H9 (cell line): ENCODE measurements around the gene SERPINA3. TPM values are rescaled to one million over a fixed set of nuclear protein-coding genes. Genes with fewer than 3 reads are reported as not detected.

Experiments used
- DNase-seq: peaks from one replicate; pipeline ENCODE4 v3.0.0-alpha.2; 2017
- H2AFZ ChIP-seq: one replicate; pipeline ENCODE4 v1.6.1; 2013; ENCODE audit warnings: mild to moderate bottlenecking, low read length, control low read depth, moderate library complexity
- H2AK5ac ChIP-seq: 2 replicates; pipeline ENCODE4 v1.6.1; 2013; ENCODE audit warnings: low read length, control low read depth, mixed read lengths; ENCODE audit not compliant: insufficient read length
- H2BK120ac ChIP-seq: one replicate; pipeline ENCODE4 v1.6.1; 2013; ENCODE audit warnings: low read depth, mild to moderate bottlenecking, low read length, control low read depth, inconsistent platforms; ENCODE audit not compliant: poor library complexity, severe bottlenecking
- H2BK12ac ChIP-seq: 2 replicates; pipeline ENCODE4 v1.6.1; 2013; ENCODE audit warnings: low read length, control low read depth, mixed read lengths, low read depth; ENCODE audit not compliant: insufficient read length
- H2BK15ac ChIP-seq: 2 replicates; pipeline ENCODE4 v1.6.1; 2013; ENCODE audit warnings: low read depth, low read length, control low read depth
- H2BK20ac ChIP-seq: one replicate; pipeline ENCODE4 v1.6.1; 2013; ENCODE audit warnings: low read depth, mild to moderate bottlenecking, low read length, control low read depth, inconsistent platforms; ENCODE audit not compliant: poor library complexity, severe bottlenecking
- H2BK5ac ChIP-seq: 2 replicates; pipeline ENCODE4 v1.6.1; 2013; ENCODE audit warnings: low read length, control low read depth, mixed read lengths; ENCODE audit not compliant: insufficient read length
- H3K14ac ChIP-seq: 2 replicates; pipeline ENCODE4 v1.6.1; 2013; ENCODE audit warnings: low read length, control low read depth; ENCODE audit not compliant: insufficient read depth
- H3K18ac ChIP-seq: 2 replicates; pipeline ENCODE4 v1.6.1; 2013; ENCODE audit warnings: low read depth, mild to moderate bottlenecking, mixed read lengths, low read length, control low read depth; ENCODE audit not compliant: insufficient read length
- H3K23ac ChIP-seq: 2 replicates; pipeline ENCODE4 v1.6.1; 2013; ENCODE audit warnings: low read length, control low read depth, mixed read lengths, low read depth; ENCODE audit not compliant: insufficient read length
- H3K23me2 ChIP-seq: 2 replicates; pipeline ENCODE4 v1.6.1; 2013; ENCODE audit warnings: low read depth, mild to moderate bottlenecking, mixed read lengths, low read length, control low read depth; ENCODE audit not compliant: insufficient read length, poor library complexity, severe bottlenecking
- H3K27ac ChIP-seq: 2 replicates; pipeline ENCODE4 v1.5.1; 2013; ENCODE audit warnings: low read length, control low read depth, mixed read lengths, low read depth; ENCODE audit not compliant: insufficient read length
- H3K27me3 ChIP-seq: 2 replicates; pipeline ENCODE4 v1.6.1; 2013; ENCODE audit warnings: low read length, control low read depth, inconsistent platforms; ENCODE audit not compliant: insufficient read depth
- H3K4ac ChIP-seq: 2 replicates; pipeline ENCODE4 v1.6.1; 2013; ENCODE audit warnings: low read depth, mild to moderate bottlenecking, control low read depth, inconsistent platforms, low read length, moderate library complexity
- H3K4me1 ChIP-seq: 2 replicates; pipeline ENCODE4 v1.6.1; 2013; ENCODE audit warnings: low read length, control low read depth, inconsistent platforms; ENCODE audit not compliant: insufficient read depth
- H3K4me2 ChIP-seq: 2 replicates; pipeline ENCODE4 v1.6.1; 2013; ENCODE audit warnings: low read length, control low read depth, mixed read lengths; ENCODE audit not compliant: insufficient read length, insufficient read depth
- H3K56ac ChIP-seq: 2 replicates; pipeline ENCODE4 v1.6.1; 2013; ENCODE audit warnings: low read depth, mild to moderate bottlenecking, mixed read lengths, low read length, control low read depth; ENCODE audit not compliant: insufficient read length
- H3K79me1 ChIP-seq: 2 replicates; pipeline ENCODE4 v1.6.1; 2013; ENCODE audit warnings: low read depth, mild to moderate bottlenecking, moderate library complexity, low read length, control low read depth, inconsistent platforms; ENCODE audit not compliant: insufficient read depth, poor library complexity, severe bottlenecking
- H3K79me2 ChIP-seq: 2 replicates; pipeline ENCODE4 v1.6.1; 2013; ENCODE audit warnings: low read length, control low read depth, inconsistent platforms; ENCODE audit not compliant: insufficient read depth
- H3K9ac ChIP-seq: 2 replicates; pipeline ENCODE4 v1.6.1; 2013; ENCODE audit warnings: low read length, control low read depth, mixed read lengths; ENCODE audit not compliant: insufficient read length; ENCODE audit errors: extremely low read depth
- H3K9me3 ChIP-seq: one replicate; pipeline ENCODE4 v1.6.1; 2013; ENCODE audit warnings: low read depth, low read length, inconsistent platforms; ENCODE audit not compliant: control insufficient read depth
- H3T11ph ChIP-seq: one replicate; pipeline ENCODE4 v1.6.1; 2013; ENCODE audit warnings: mild to moderate bottlenecking, low read length, control low read depth, inconsistent platforms
- H4K20me1 ChIP-seq: one replicate; pipeline ENCODE4 v1.6.1; 2013; ENCODE audit not compliant: control insufficient read depth, insufficient read length, insufficient read depth
- H4K5ac ChIP-seq: 2 replicates; pipeline ENCODE4 v1.6.1; 2013; ENCODE audit warnings: low read depth, mild to moderate bottlenecking, mixed read lengths, low read length, control low read depth; ENCODE audit not compliant: insufficient read length
- H4K8ac ChIP-seq: replicated peaks from 2 replicates; pipeline ENCODE4 v1.6.1; 2013; ENCODE audit warnings: low read length, control low read depth, mixed read lengths, low read depth; ENCODE audit not compliant: insufficient read length
- H4K91ac ChIP-seq: 2 replicates; pipeline ENCODE4 v1.6.1; 2013; ENCODE audit warnings: low read depth, mild to moderate bottlenecking, moderate library complexity, mixed read lengths, low read length, control low read depth; ENCODE audit not compliant: insufficient read length
- H3K27ac Mint-ChIP-seq, 3 experiments: 2 replicates in 2 of 3; 3 replicates in 1 of 3; pipeline ENCODE4 v1.8.0; 2020 to 2021; ENCODE audit warnings: mixed read lengths in 3 of 3, mild to moderate bottlenecking in 1 of 3, moderate library complexity in 1 of 3
- H3K27me3 Mint-ChIP-seq: 2 replicates; pipeline ENCODE4 v1.8.0; 2021; ENCODE audit warnings: low read depth, mild to moderate bottlenecking, moderate library complexity, mixed read lengths
- H3K36me3 Mint-ChIP-seq, 3 experiments: 2 replicates in 2 of 3; 3 replicates in 1 of 3; pipeline ENCODE4 v1.8.0; 2020 to 2021; ENCODE audit warnings: low read depth in 3 of 3, mixed read lengths in 3 of 3; ENCODE audit not compliant: insufficient read depth in 1 of 3
- H3K4me1 Mint-ChIP-seq, 2 experiments: 2 replicates each; pipeline ENCODE4 v1.8.0; 2020; ENCODE audit warnings: mixed read lengths in 2 of 2
- H3K4me3 Mint-ChIP-seq, 2 experiments: 2 replicates in 1 of 2; 3 replicates in 1 of 2; pipeline ENCODE4 v1.8.0; 2020 to 2021; ENCODE audit warnings: mild to moderate bottlenecking in 2 of 2, mixed read lengths in 2 of 2, moderate library complexity in 1 of 2
- H3K9me3 Mint-ChIP-seq, 2 experiments: 2 replicates in 1 of 2; 3 replicates in 1 of 2; pipeline ENCODE4 v1.8.0; 2020; ENCODE audit warnings: mild to moderate bottlenecking in 2 of 2, mixed read lengths in 2 of 2, moderate library complexity in 1 of 2
- CTCF ChIP-seq: fragments of 200-600 bp; sonication (generic); conservative IDR thresholded peaks from 3 replicates; pipeline ENCODE4 v1.8.0; 2021; ENCODE audit warnings: antibody characterized with exemption, mild to moderate bottlenecking
- WGBS: extraction: QIAGEN DNeasy Blood & Tissue Kit; methylation state at CpG from one replicate; pipeline ENCODE4 v1.1.7; 2013; ENCODE audit warnings: missing lambda C conversion rate, low lambda C conversion rate, mixed read lengths; ENCODE audit not compliant: insufficient read length; ENCODE audit errors: extremely low coverage; 5-methylcytosine and 5-hydroxymethylcytosine counted together
- total RNA-seq: library from RNA; stranded (reverse); gene quantifications from 2 replicates; pipeline ENCODE4 v1.2.1, GENCODE V29; 2021

SERPINA3 gene
- total RNA-seq, 1 experiment from 2014 or later, result not detected

DNA sequence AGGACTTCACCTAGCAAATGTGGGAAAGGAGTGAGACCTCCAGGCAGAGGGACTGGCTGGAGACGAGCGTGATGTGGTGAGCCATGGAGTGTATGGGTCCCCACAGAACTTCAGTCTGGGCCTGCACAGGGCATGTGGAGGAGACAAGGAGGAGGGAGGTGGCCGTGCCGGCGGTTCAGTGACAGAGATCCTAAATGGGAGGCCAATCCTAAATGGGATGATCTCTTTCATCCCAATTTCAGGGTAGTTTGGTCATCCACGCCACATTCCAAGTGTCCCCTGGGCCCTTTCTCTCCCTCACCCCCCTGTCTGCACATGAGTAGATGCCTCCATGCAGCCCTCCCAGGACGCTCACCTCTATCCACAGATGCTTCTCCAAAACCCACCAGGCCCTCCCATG is 17.8 kb upstream of the SERPINA3 start:
- Histone ChIP-seq H3K14ac (no peak overlapping the region), H2BK12ac (no peak overlapping the region), H2BK5ac (no peak overlapping the region), H4K5ac (no peak overlapping the region), H3K79me2 (no peaks in the 10 kb centered on the region), H3K18ac (no peak overlapping the region), H3K4me1 (0 out of 2 replicates have a peak, but pooled peaks cover 2% of the 10 kb centered on the region), H2AFZ (no peak overlapping the region), H3K4ac (no peak overlapping the region), H2BK120ac (no peak overlapping the region), H4K91ac (no peak overlapping the region), H3K4me2 (no peak overlapping the region), H4K20me1 (no peaks in the 10 kb centered on the region), H3K9ac (no peak overlapping the region), H3K56ac (no peak overlapping the region), H4K8ac (no peak overlapping the region), H3K79me1 (no peaks in the 10 kb centered on the region), H3T11ph (no peak overlapping the region), H3K9me3 (no peaks in the 10 kb centered on the region), H3K23ac (no peak overlapping the region), H2BK20ac (no peak overlapping the region), H2AK5ac (no peak overlapping the region), H3K27ac (no peak overlapping the region), H3K27me3 (no peaks in the 10 kb centered on the region), H3K23me2 (no peaks in the 10 kb centered on the region), H2BK15ac (no peak overlapping the region)
- TF ChIP-seq CTCF, result no peak
- no peak overlapping the region for H3K4me3 Mint-ChIP-seq
- peaks cover 10% of the 10 kb centered on the region for H3K27me3 Mint-ChIP-seq
- no peak overlapping the region for H3K27ac Mint-ChIP-seq
- H3K36me3 Mint-ChIP-seq, result peaks cover 0 to 5% (median 5%) of the 10 kb centered on the region in 3 experiments; a peak in 3 of 7 replicates
- peaks cover 14 to 16% of the 10 kb centered on the region in 2 experiments for H3K4me1 Mint-ChIP-seq
- WGBS, result no CpG with 5 or more reads among the region's 7 CpGs
- DNase-seq, result no peak
- H3K9me3 Mint-ChIP-seq, result peaks cover 8% of the 10 kb centered on the region in 2 experiments; a peak in 4 of 5 replicates
